Activated CD4-positive, alpha-beta T cell treated with anti-CD3 and anti-CD28 coated beads, Interleukin-2, amount 10 ng/mL, durations not matched to agents 24 days and 14 days (primary cell): ENCODE measurements around the gene ZNF641. TPM values are rescaled to one million over a fixed set of nuclear protein-coding genes. Genes with fewer than 3 reads are reported as not detected.

Source experiments
- DNase-seq: peaks from one replicate; pipeline ENCODE4 v3.0.0; 2022
- H3K27ac Mint-ChIP-seq: one replicate; pipeline ENCODE4 v1.8.0; 2022; ENCODE audit warnings: mild to moderate bottlenecking, mixed read lengths
- H3K27me3 Mint-ChIP-seq: one replicate; pipeline ENCODE4 v1.8.0; 2022; ENCODE audit warnings: mixed read lengths
- H3K36me3 Mint-ChIP-seq: one replicate; pipeline ENCODE4 v1.8.0; 2022; ENCODE audit warnings: low read depth, mild to moderate bottlenecking, mixed read lengths
- H3K4me1 Mint-ChIP-seq: one replicate; pipeline ENCODE4 v1.8.0; 2021; ENCODE audit warnings: mixed read lengths
- H3K4me3 Mint-ChIP-seq: one replicate; pipeline ENCODE4 v1.8.0; 2022; ENCODE audit warnings: mild to moderate bottlenecking, moderate library complexity, mixed read lengths
- H3K9me3 Mint-ChIP-seq: one replicate; pipeline ENCODE4 v1.8.0; 2021; ENCODE audit warnings: mixed read lengths
- intact Hi-C: fragments of 100-400 bp; cut with micrococcal nuclease; formaldehyde crosslinking; loops from one replicate; pipeline ENCODE4 v1.15.1; 2023
- total RNA-seq: library from RNA; stranded (reverse); gene quantifications from 2 replicates; pipeline ENCODE4 v1.2.3, GENCODE V29; 2022

ZNF641 gene
- total RNA-seq, result 6.7 and 7.6 TPM in 2 replicates

- H3K27ac Mint-ChIP-seq, result peak within 1 kb of the TSS; percentile 92
- H3K4me3 Mint-ChIP-seq, result peak within 1 kb of the TSS; percentile 97
- DNase-seq, result peak; percentile 95
- H3K9me3 Mint-ChIP-seq, result no peaks in the 10 kb centered on the region
- peaks cover 32% of the 10 kb centered on the region for H3K36me3 Mint-ChIP-seq
- H3K4me1 Mint-ChIP-seq, result peaks cover 24% of the 10 kb centered on the region
- intact Hi-C loops, result loop anchor here (1.0 kb wide), 2 partner anchors 152 to 231 kb away; partner anchors contain the start of gene PFKM
- peaks cover 9% of the 10 kb centered on the region for H3K27me3 Mint-ChIP-seq
Observed at GRCh38 chr12:48350249-48351021, at the start of gene ZNF641. TSS of gene ZNF641 (minus strand) at chr12:48350919. CDS start at chr12:48348090, 2,829 bp downstream.

GRCh38 chr12:48390026-48390425 is 39.3 kb upstream of the ZNF641 start:
- no peak overlapping the region for H3K4me3 Mint-ChIP-seq

DNA sequence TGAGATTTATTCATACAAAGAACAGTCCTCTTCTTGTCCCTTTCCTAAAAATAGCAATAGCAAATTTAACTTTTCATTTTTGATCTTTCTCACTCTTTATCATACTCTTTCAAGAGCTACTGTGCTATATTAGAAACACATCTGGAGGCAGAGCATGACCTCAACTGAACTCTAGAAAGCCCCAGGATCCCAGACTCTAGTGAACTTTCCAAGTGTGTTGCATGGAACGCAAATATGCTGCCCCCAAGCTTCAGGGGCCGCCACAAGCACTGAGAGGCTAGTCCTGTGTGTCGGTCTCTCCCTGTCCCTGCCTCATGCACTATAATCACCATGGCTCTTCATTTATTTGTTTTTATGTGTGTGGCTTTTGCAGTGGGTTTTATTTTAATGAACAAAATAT is 38.7 kb upstream of the ZNF641 start:
- H3K9me3 Mint-ChIP-seq, result no peaks in the 10 kb centered on the region
- H3K27me3 Mint-ChIP-seq, result peaks cover 18% of the 10 kb centered on the region
- no peak overlapping the region for H3K27ac Mint-ChIP-seq
- intact Hi-C loops, result no loop called here
- H3K36me3 Mint-ChIP-seq, result no peaks in the 10 kb centered on the region
- H3K4me3 Mint-ChIP-seq, result no peak overlapping the region
- no peaks in the 10 kb centered on the region for H3K4me1 Mint-ChIP-seq
- DNase-seq, result no peak

More at GRCh38 chr12:48390026-48390425, 39.3 kb upstream of the ZNF641 start:
- peaks cover 18% of the 10 kb centered on the region for H3K27me3 Mint-ChIP-seq
- H3K9me3 Mint-ChIP-seq, result no peaks in the 10 kb centered on the region
- H3K27ac Mint-ChIP-seq, result no peak overlapping the region
- no peaks in the 10 kb centered on the region for H3K4me1 Mint-ChIP-seq
- intact Hi-C loops, result no loop called here
- DNase-seq, result peak; percentile 9
- H3K36me3 Mint-ChIP-seq, result no peaks in the 10 kb centered on the region

DNA sequence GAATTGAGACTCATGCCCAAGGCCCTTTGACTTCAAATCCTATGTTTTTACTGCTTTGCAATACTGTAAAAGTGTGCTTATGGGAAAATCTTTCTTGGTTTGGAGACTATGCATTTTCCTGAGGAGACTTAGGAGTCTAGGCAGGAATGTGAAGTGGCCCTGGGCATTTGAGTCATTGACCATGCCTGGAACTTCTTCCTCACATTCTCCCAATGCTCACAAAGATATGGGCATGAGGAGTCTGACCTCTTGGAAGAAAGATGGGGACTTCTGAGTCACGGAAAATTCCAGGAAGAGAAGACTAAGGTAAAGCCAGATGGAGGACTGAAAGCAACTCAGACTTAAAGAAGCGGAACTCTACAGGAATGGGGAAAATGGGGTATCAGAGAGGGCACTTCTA is 38.2 kb upstream of the ZNF641 start:
- no peak overlapping the region for H3K4me3 Mint-ChIP-seq
- DNase-seq, result no peak
- intact Hi-C loops, result no loop called here
- no peak overlapping the region for H3K27ac Mint-ChIP-seq
- H3K4me1 Mint-ChIP-seq, result no peaks in the 10 kb centered on the region
- H3K36me3 Mint-ChIP-seq, result no peaks in the 10 kb centered on the region
- H3K9me3 Mint-ChIP-seq, result no peaks in the 10 kb centered on the region
- H3K27me3 Mint-ChIP-seq, result peaks cover 18% of the 10 kb centered on the region

GRCh38 chr12:48388460-48388859 is 37.7 kb upstream of the ZNF641 start:
- H3K4me3 Mint-ChIP-seq, result no peak overlapping the region
- intact Hi-C loops, result no loop called here
- no peaks in the 10 kb centered on the region for H3K36me3 Mint-ChIP-seq
- no peak for DNase-seq
- H3K27ac Mint-ChIP-seq, result no peak overlapping the region
- no peaks in the 10 kb centered on the region for H3K9me3 Mint-ChIP-seq
- no peaks in the 10 kb centered on the region for H3K4me1 Mint-ChIP-seq
- H3K27me3 Mint-ChIP-seq, result peaks cover 16% of the 10 kb centered on the region

GRCh38 chr12:48380596-48380995 is 29.9 kb upstream of the ZNF641 start:
- no peak overlapping the region for H3K4me3 Mint-ChIP-seq
- DNase-seq, result peak; percentile 11
- H3K36me3 Mint-ChIP-seq, result no peaks in the 10 kb centered on the region
- H3K27me3 Mint-ChIP-seq, result peaks cover 5% of the 10 kb centered on the region
- H3K9me3 Mint-ChIP-seq, result no peaks in the 10 kb centered on the region
- H3K27ac Mint-ChIP-seq, result no peak overlapping the region
- H3K4me1 Mint-ChIP-seq, result no peaks in the 10 kb centered on the region
- intact Hi-C loops, result no loop called here

- no peak overlapping the region for H3K27ac Mint-ChIP-seq
- intact Hi-C loops, result no loop called here
- peaks cover 5% of the 10 kb centered on the region for H3K27me3 Mint-ChIP-seq
- H3K4me3 Mint-ChIP-seq, result no peak overlapping the region
- no peaks in the 10 kb centered on the region for H3K4me1 Mint-ChIP-seq
- no peaks in the 10 kb centered on the region for H3K9me3 Mint-ChIP-seq
- no peaks in the 10 kb centered on the region for H3K36me3 Mint-ChIP-seq
- no peak for DNase-seq
Observed at GRCh38 chr12:48379794-48380193, 29.1 kb upstream of the ZNF641 start.

- Mint-ChIP-seq H3K9me3 (no peaks in the 10 kb centered on the region), H3K4me1 (no peaks in the 10 kb centered on the region), H3K36me3 (no peaks in the 10 kb centered on the region), H3K27me3 (peaks cover 4% of the 10 kb centered on the region), H3K27ac (no peak overlapping the region), H3K4me3 (no peak overlapping the region)
- intact Hi-C loops, result no loop called here
- DNase-seq, result no peak
Observed at GRCh38 chr12:48377646-48378045, 26.9 kb upstream of the ZNF641 start.

- H3K4me3 Mint-ChIP-seq, result no peak overlapping the region
- peak; percentile 41 for DNase-seq
- no peaks in the 10 kb centered on the region for H3K36me3 Mint-ChIP-seq
- H3K9me3 Mint-ChIP-seq, result no peaks in the 10 kb centered on the region
- peaks cover 7% of the 10 kb centered on the region for H3K27me3 Mint-ChIP-seq
- intact Hi-C loops, result no loop called here
- H3K27ac Mint-ChIP-seq, result no peak overlapping the region
- no peaks in the 10 kb centered on the region for H3K4me1 Mint-ChIP-seq
Observed at GRCh38 chr12:48374164-48374563, 23.4 kb upstream of the ZNF641 start.

DNA sequence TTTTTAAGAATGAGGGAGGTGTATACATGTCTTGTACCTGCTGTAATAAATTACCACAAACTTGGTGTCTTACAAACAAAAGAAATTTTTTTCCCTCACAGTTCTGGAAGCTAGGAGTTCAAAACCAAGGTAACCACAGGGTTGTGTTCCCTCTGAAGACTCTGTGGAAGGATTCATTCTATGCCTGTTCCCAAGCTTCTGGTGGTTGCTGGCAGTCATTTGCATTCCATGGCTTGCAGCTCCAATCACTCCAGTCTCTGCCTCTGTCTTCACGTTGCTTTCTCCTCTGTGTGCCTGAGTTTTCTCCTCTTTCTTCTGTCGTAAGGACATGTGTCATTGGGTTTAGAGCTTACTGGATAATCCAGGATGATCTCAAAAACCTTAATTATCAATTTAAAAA is 15.4 kb upstream of the ZNF641 start:
- no peak overlapping the region for H3K27ac Mint-ChIP-seq
- no peak overlapping the region for H3K4me3 Mint-ChIP-seq
- H3K36me3 Mint-ChIP-seq, result no peaks in the 10 kb centered on the region
- no peaks in the 10 kb centered on the region for H3K9me3 Mint-ChIP-seq
- peak; percentile 31 for DNase-seq
- peaks cover 8% of the 10 kb centered on the region for H3K27me3 Mint-ChIP-seq
- H3K4me1 Mint-ChIP-seq, result no peaks in the 10 kb centered on the region
- intact Hi-C loops, result no loop called here

- H3K4me1 Mint-ChIP-seq, result no peaks in the 10 kb centered on the region
- H3K4me3 Mint-ChIP-seq, result no peak overlapping the region
- intact Hi-C loops, result no loop called here
- peaks cover 3% of the 10 kb centered on the region for H3K27me3 Mint-ChIP-seq
- H3K9me3 Mint-ChIP-seq, result no peaks in the 10 kb centered on the region
- no peaks in the 10 kb centered on the region for H3K36me3 Mint-ChIP-seq
- no peak overlapping the region for H3K27ac Mint-ChIP-seq
- peak; percentile 31 for DNase-seq
Observed at GRCh38 chr12:48361664-48362339, 11.1 kb upstream of the ZNF641 start.

DNA sequence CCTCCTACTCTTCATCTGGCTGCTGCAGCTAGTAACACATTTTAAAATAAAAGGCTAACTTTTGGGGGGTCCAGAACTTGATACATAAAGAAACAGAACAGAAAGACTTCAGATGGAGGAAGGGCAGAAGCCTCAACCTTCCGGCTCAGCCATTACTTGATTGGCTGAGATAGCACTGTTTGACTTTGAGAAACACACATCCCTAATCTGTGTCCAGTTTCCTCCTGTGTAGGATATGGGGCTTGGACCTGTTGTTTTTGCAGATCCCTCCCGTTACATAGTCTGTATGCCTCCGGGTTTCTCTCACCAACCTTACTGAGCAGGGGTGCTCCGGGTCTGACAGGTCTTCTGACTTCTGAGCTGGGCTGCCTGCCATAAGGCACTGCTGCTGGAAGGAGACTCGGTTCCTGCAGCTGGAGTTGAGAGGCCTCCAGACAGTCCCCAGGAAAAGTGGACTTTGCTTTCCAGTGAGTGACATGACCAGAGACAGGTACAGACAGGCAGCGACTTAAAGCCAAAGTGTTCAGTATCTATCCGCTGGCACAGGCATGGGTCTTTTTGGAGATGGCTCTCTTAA is 8.3 kb upstream of the ZNF641 start:
- no peaks in the 10 kb centered on the region for H3K36me3 Mint-ChIP-seq
- H3K27ac Mint-ChIP-seq, result no peak overlapping the region
- H3K4me1 Mint-ChIP-seq, result no peaks in the 10 kb centered on the region
- no peaks in the 10 kb centered on the region for H3K27me3 Mint-ChIP-seq
- H3K4me3 Mint-ChIP-seq, result no peak overlapping the region
- peak; percentile 52 for DNase-seq
- H3K9me3 Mint-ChIP-seq, result no peaks in the 10 kb centered on the region
- intact Hi-C loops, result no loop called here

GRCh38 chr12:48356041-48356768 is 5.5 kb upstream of the ZNF641 start:
- DNase-seq, result peak; percentile 49
- no peak overlapping the region for H3K27ac Mint-ChIP-seq
- no peaks in the 10 kb centered on the region for H3K9me3 Mint-ChIP-seq
- peaks cover 9% of the 10 kb centered on the region for H3K27me3 Mint-ChIP-seq
- H3K36me3 Mint-ChIP-seq, result no peaks in the 10 kb centered on the region
- H3K4me3 Mint-ChIP-seq, result no peak overlapping the region
- no peaks in the 10 kb centered on the region for H3K4me1 Mint-ChIP-seq
- intact Hi-C loops, result no loop called here
